ENCODE measurements around the gene ATP11A.

ATP11A gene

GRCh38 chr13:112689303-112690245 lies at the start of gene ATP11A:
Gene ATP11A (plus strand): TSS chr13:112690038. CDS start chr13:112690417, 379 bp downstream.
- DNase-seq, result peak; percentile 91 to 96

- no peak for DNase-seq
Measured at GRCh38 chr13:112641456-112642089, 48.3 kb upstream of the ATP11A start.

- no peak for DNase-seq
Measured at GRCh38 chr13:112642090-112642460, 47.8 kb upstream of the ATP11A start.

- DNase-seq, result no peak
Measured at GRCh38 chr13:112643759-112644459, 45.9 kb upstream of the ATP11A start.

- no peak for DNase-seq
Measured at GRCh38 chr13:112645327-112645914, 44.4 kb upstream of the ATP11A start.

- DNase-seq, result no peak
Measured at GRCh38 chr13:112647256-112647655, 42.6 kb upstream of the ATP11A start.

- no peak for DNase-seq
Measured at GRCh38 chr13:112648101-112648500, 41.7 kb upstream of the ATP11A start.

- DNase-seq, result no peak
Measured at GRCh38 chr13:112648966-112649690, 40.7 kb upstream of the ATP11A start.

GRCh38 chr13:112651311-112651710 lies 38.5 kb upstream of the ATP11A start:
- DNase-seq, result no peak

GRCh38 chr13:112651750-112652511 lies 37.9 kb upstream of the ATP11A start:
- DNase-seq, result no peak

GRCh38 chr13:112652512-112653070 lies 37.2 kb upstream of the ATP11A start:
- no peak for DNase-seq

GRCh38 chr13:112653071-112653470 lies 36.8 kb upstream of the ATP11A start:
- DNase-seq, result no peak

- DNase-seq, result no peak
Measured at GRCh38 chr13:112655913-112656312, 33.9 kb upstream of the ATP11A start.

GRCh38 chr13:112657850-112658445 lies 31.9 kb upstream of the ATP11A start:
- DNase-seq, result no peak

- no peak for DNase-seq
Measured at GRCh38 chr13:112658808-112659207, 31.0 kb upstream of the ATP11A start.

- no peak for DNase-seq
Measured at GRCh38 chr13:112661291-112661690, 28.5 kb upstream of the ATP11A start.

- no peak for DNase-seq
Measured at GRCh38 chr13:112664501-112665203, 25.2 kb upstream of the ATP11A start.

- no peak for DNase-seq
Measured at GRCh38 chr13:112668924-112669323, 20.9 kb upstream of the ATP11A start.

GRCh38 chr13:112669881-112670499 lies 19.8 kb upstream of the ATP11A start:
- DNase-seq, result no peak

GRCh38 chr13:112670864-112671263 lies 19.0 kb upstream of the ATP11A start:
- no peak for DNase-seq

All from inflammatory macrophage treated with lipopolysaccharide for 1 hour (primary cell).